ENCODE data around the gene DCAF7.
A peak's percentile ranks its signal among the peaks of the same experiment; 100 is the strongest.

Gene DCAF7

GRCh38 chr17:63549946-63550816 is at the start of gene DCAF7:
DCAF7 (plus strand) TSS chr17:63550477; CDS start chr17:63550678, 201 bp downstream.
- DNase-seq = peak; percentile 100

DNA sequence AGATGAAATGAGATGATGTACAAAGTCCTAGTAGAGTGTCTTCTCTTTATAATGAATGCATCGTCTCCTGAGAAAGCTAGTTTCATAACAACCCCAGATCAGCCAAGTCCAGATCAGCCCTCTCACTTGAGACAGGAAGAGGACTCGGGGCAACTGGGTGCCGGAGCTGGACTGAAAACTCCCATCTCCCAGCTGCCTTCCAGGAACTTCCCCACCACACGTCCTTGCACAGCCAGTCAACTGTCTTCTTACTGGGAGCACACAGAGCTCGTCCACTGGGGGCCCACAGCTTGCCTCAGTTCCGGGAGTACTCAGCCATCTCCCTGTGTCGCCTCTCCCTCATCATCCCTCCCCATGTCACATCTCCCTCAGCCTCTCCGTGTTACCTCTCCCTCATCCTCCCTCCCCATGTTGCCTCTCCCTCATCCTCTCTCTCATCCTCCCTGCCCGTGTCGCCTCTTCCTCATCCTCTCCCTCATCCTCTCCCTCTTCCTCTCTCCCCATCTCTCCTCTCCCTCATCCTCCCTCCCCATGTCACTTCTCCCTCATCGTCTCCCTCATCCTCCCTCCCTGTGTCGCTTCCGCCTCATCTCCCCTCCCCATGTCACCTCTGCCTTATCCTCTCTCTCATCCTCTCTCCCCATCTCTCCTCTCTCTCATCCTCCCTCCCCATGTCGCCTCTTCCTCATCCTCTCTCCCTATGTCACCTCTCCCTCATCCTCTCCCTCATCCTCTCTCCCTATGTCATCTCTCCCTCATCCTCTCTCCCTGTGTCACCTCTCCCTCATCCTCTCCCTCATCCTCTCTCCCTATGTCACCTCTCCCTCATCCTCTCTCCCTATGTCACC is 49.5 kb upstream of the DCAF7 start:
- DNase-seq = no peak

DNA sequence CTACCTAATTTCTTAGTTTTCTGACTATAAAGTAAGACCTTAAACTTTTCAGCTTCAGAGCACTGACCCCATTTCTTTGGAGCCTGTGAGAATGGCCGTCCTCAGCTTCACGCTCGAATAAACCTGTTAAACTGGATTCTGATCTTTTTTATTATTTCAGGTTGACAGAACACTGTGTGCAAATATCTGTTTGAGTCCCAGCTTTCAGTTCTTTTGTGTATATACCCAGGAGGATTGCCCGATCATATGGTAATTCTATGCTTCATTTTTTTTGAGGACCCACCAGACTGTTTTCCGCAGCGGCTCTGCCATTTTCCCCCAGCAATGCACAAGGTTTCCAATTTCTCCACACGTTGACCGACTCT is 47.0 kb upstream of the DCAF7 start:
- DNase-seq = no peak

DNA sequence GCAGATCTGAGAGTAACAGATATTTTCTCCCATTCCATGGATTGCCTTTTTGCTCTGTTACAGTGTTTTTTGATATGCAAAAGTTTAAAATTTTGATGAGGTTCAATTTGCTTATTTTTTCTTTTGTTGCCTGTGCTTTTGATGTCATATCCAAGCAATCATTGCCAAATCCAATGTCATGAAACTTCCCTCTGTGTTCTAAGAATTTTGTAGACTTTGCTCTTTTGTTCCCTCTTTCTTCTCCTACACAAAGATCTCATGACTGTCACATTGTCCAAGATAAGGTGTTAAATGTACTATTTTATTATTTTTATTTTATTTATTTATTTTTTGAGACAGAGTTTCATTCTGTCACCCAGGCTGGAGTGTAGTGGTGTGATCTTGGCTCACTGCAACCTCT is 46.0 kb upstream of the DCAF7 start:
- DNase-seq = no peak

- no peak for DNase-seq
Observed at GRCh38 chr17:63505341-63505740, 44.9 kb upstream of the DCAF7 start.

DNA sequence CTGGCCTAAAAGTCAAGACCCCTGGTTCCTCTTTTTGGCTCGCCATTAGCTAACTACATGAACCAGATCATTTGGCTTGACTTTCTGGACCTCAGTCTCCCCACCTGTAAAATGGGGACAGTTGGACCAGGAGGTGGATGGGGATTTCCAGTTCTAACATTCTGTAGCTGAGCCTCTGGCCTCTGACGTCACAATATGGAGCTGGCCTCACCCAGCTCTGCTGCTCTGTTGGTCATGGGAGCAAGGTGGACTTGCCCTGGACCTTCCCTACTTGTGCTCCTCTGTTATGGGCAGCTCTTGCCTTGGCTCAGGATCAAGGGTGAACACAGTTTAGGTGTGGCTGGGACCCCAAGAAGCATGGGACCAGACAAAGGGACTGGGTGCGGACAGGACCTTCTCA is 43.6 kb upstream of the DCAF7 start:
- DNase-seq = no peak

- no peak for DNase-seq
Observed at GRCh38 chr17:63511331-63511730, 38.9 kb upstream of the DCAF7 start.

GRCh38 chr17:63512388-63512787 is 37.9 kb upstream of the DCAF7 start:
- no peak for DNase-seq

- no peak for DNase-seq
Observed at GRCh38 chr17:63512896-63513644, 37.2 kb upstream of the DCAF7 start.

DNA sequence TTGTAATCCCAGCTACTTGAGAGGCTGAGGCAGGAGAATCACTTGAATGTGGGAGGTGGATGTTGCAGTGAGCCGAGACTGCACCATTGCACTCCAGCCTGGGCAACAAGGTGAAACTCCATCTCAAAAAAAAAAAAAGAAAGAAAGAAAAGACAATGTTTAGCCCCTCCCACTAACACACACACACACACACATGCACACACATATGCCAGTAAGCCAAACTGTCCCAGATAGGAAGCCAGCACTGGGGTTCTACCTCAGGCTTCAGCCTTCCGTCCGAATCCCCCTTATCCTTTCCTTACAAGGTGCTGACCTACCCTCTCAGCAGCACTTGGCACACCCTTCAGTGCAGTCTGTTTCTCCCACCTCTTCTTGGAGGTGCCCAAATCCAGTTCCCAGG is 35.8 kb upstream of the DCAF7 start:
- no peak for DNase-seq

DNA sequence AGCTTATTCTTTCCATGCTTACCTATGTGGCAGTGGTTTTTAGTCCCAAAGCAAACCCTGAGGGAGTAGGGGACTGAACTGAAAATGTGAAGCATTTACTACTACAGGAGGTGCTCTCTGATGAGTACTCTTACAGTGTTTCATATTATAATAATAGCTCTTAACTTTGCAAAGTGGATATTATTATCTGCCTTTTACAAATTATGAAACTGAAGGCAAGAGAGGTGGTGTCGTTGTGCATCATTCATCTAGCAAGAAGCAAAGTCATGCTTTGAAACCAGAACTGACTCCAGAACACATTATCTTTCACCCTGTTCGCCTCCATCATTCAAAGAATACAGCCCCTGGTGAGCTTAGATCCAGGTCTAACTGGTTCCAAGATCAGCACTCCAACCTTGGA is 35.3 kb upstream of the DCAF7 start:
- no peak for DNase-seq

GRCh38 chr17:63515426-63515825 is 34.9 kb upstream of the DCAF7 start:
- DNase-seq = no peak

- peak; percentile 70 to 71 for DNase-seq
Observed at GRCh38 chr17:63516910-63517824, 33.1 kb upstream of the DCAF7 start.

GRCh38 chr17:63517825-63518534 is 32.3 kb upstream of the DCAF7 start:
- no peak for DNase-seq

GRCh38 chr17:63519116-63519881 is 31.0 kb upstream of the DCAF7 start:
- no peak for DNase-seq

DNA sequence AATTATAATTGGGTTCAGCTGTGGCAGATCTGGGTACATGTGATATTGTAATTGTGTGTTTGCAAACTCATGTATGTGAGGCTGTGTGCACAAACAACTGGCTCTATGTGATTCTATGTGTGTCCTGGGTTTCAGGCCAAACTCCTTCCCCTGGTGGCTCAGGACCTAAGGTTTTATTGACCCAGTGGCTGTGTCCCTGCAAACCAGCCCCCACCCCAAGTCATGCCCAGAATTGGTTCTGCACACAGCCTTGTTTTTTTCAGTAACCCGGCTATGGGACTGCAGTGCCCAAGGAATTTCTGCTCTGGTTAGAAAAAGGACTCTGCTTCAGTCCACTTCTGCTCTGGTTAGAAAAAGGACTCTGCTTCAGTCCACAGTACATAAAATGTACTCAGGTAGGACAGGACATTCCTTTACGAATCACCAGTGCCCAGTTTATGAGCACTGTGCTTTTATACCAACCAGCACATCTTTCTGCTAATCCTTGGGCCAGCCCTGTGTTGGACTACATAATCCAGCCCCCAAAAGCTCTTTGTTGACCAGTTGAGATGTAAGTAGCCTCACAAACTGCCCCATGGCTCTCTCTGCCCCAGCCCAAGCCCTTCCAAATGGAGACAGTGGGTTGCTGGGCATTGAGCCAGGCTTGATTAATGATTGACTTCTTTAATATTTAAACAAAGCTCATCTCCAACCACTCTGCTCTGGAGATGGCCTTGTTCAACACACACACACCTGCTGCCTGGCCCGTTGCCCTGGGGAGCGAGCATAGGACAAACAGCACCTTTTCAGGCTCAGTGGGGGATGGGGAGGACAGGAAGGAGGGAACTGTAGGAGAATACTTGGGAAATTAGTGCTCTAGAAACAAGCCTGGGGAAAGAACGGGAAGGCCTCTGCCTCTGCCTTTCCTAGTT is 30.1 kb upstream of the DCAF7 start:
- no peak for DNase-seq

- DNase-seq = no peak
Observed at GRCh38 chr17:63523253-63523855, 26.9 kb upstream of the DCAF7 start, which contains the start of gene KCNH6. KCNH6 (plus strand) TSS chr17:63523358; CDS start chr17:63523414, 56 bp downstream.

DNA sequence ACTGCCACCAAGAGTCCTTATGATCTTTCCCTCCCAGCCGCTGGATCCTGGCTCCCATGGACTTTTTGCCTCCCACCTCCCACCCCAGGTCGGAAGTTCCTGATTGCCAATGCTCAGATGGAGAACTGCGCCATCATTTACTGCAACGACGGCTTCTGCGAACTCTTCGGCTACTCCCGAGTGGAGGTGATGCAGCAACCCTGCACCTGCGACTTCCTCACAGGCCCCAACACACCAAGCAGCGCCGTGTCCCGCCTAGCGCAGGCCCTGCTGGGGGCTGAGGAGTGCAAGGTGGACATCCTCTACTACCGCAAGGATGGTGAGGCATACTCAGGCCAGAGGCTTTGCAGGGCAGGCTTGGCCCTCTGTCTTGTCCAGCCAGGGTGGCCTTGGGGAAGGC is 26.2 kb upstream of the DCAF7 start:
- no peak for DNase-seq
